ENCODE results near the gene OR6B1.

DNA sequence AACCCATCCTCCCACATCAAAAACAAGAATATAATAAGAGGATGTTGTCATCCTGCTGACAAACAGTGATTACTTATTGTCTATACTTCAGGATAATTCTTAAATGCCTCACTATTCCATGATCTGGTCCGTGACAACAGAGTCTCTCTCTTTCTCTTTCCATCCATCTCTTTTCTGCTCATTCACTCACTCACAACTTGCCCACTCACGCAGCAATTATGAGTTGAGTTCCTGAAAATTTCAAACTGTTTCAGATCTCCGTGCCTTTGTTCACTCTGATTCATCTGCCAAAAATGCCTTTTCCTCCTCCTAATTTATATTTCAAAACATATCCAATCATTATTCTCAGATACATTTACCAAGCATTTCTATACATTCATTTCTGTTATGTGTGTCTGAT, 1.4 kb downstream of the OR6B1 start:
- TF ChIP-seq, protein P1, sequence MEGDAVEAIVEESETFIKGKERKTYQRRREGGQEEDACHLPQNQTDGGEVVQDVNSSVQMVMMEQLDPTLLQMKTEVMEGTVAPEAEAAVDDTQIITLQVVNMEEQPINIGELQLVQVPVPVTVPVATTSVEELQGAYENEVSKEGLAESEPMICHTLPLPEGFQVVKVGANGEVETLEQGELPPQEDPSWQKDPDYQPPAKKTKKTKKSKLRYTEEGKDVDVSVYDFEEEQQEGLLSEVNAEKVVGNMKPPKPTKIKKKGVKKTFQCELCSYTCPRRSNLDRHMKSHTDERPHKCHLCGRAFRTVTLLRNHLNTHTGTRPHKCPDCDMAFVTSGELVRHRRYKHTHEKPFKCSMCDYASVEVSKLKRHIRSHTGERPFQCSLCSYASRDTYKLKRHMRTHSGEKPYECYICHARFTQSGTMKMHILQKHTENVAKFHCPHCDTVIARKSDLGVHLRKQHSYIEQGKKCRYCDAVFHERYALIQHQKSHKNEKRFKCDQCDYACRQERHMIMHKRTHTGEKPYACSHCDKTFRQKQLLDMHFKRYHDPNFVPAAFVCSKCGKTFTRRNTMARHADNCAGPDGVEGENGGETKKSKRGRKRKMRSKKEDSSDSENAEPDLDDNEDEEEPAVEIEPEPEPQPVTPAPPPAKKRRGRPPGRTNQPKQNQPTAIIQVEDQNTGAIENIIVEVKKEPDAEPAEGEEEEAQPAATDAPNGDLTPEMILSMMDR (IDR thresholded peaks at IDR 0.05): no peak
- TF ChIP-seq POLR2A (IDR thresholded peaks at IDR 0.05): no peak

Measured in uterus (tissue), 2 donors.